ENCODE data around the gene BLTP3A. TPM values are rescaled to one million over a fixed set of nuclear protein-coding genes. Genes with fewer than 3 reads are reported as not detected.
"Not testable (repeated sequence)": the region's sequence is repeated elsewhere in the genome, so short reads cannot be mapped to it uniquely, and the experiment has no call there.

The BLTP3A gene
- total and polyA plus RNA-seq, 10 of the 15 experiments (the other 5 are each of a cell fraction or from before 2014, with no cell fraction given): 2.7 to 16.7 (median 9.9) TPM

DNA sequence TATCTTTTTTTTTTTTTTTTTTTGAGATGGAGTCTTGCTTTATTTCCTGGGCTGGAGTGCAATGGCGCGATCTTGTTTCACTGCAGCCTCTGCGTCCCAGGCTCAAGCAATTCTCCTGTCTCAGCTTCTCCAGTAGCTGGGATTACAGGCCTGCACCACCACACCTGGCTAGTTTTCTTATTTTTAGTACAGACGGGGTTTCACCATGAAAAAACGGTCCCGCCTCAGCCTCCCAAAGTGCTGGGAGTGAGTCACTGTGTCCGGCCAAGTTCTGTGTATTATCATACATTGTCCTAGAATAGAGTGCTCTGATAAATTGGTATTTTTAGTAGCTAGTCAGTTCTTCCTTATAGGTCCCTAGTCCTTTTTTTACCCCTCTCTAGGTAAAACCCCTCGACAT lies 31.8 kb upstream of the BLTP3A start (continued):
- no peak for TF ChIP-seq MYC (IDR thresholded peaks at IDR 0.05; ENCODE audit: insufficient read depth, insufficient read length, insufficient replicate concordance, low read length, severe bottlenecking)
- no peak for TF ChIP-seq FOS (IDR thresholded peaks at IDR 0.05; ENCODE audit: borderline replicate concordance, extremely low read depth, insufficient read length)
- TF ChIP-seq KAT2A (conservative IDR thresholded peaks at IDR 0.05; ENCODE audit: control insufficient read depth, low read depth, low read length): no peak
- TF ChIP-seq ZNF24 (IDR thresholded peaks at IDR 0.05): no peak

DNA sequence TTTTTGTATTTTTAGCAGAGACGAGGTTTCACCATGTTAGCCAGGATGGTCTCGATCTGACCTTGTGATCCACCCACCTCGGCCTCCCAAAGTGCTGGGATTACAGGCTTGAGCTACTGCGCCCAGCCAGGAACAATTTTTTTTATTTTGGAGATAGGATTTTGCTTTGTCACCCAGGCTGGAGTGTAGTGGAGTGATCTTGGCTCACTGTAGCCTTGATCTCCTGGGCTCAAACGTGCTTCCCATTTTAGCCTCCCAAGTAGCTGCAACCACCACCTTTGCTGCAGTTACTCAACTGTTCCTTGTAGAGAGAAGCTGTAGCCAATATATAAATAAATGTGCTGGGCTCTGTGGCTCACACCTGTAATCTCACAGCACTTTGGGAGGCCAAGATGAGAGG lies 30.2 kb upstream of the BLTP3A start:
- H3K4me1 ChIP-seq (ENCODE audit: control insufficient read depth, insufficient read depth, low read length); in situ Hi-C loops (cut with MboI); H4K20me1 ChIP-seq (ENCODE audit: control insufficient read depth, insufficient read depth); H3K27ac ChIP-seq (ENCODE audit: control insufficient read depth, insufficient read depth); H3K9ac ChIP-seq (ENCODE audit: control insufficient read depth, insufficient read depth, low read length); H3K9me3 ChIP-seq (replicated peaks; ENCODE audit: control insufficient read depth, insufficient read depth, low read length); H3K4me2 ChIP-seq (ENCODE audit: control insufficient read depth, insufficient read depth); SMC1A ChIA-PET (ENCODE audit: uncharacterized antibody, unreplicated experiment); intact Hi-C loops (cut with micrococcal nuclease; ENCODE audit: unreplicated experiment); H3K4me3 ChIP-seq; DNase-seq (ENCODE audit: low read depth, low spot score); FAIRE-seq; BruUV-seq (replicated peaks); H2AFZ ChIP-seq (ENCODE audit: control insufficient read depth, low read depth, low read length); H3K27me3 ChIP-seq (replicated peaks in 1 of 2; ENCODE audit: control insufficient read depth in 2 of 2, insufficient read depth in 2 of 2, low read length in 1 of 2); ATAC-seq: not testable (repeated sequence)
- ChIA-PET POLR2A (interaction anchor here (0.6 to 0.7 kb wide), 2 partner anchors 13 to 27 kb away, joined by 3 to 4 read pairs; no protein-coding TSS in a partner anchor), RAD21 (ENCODE audit: unreplicated experiment) (interaction anchor here (0.7 kb wide), 1 partner anchor 297 kb away, joined by 4 read pairs; no protein-coding TSS in a partner anchor), CTCF (interaction anchor here (1.0 kb wide), 1 partner anchor 30 kb away, joined by 3 read pairs; the partner anchor contains the start of gene BLTP3A)
- H3K79me2 ChIP-seq (ENCODE audit: control insufficient read depth, insufficient read depth, low read length): peaks cover 37% of the 10 kb centered on the region
- 98% methylated on average over 5 of the region's 5 CpGs for WGBS (ENCODE audit: insufficient coverage, insufficient replicate concordance, low lambda C conversion rate, missing lambda C conversion rate)
- peaks cover 5 to 13% of the 10 kb centered on the region in 2 experiments; a peak in 3 of 4 replicates for H3K36me3 ChIP-seq (ENCODE audit: control insufficient read depth in 2 of 2, insufficient read depth in 2 of 2, low read length in 1 of 2)

DNA sequence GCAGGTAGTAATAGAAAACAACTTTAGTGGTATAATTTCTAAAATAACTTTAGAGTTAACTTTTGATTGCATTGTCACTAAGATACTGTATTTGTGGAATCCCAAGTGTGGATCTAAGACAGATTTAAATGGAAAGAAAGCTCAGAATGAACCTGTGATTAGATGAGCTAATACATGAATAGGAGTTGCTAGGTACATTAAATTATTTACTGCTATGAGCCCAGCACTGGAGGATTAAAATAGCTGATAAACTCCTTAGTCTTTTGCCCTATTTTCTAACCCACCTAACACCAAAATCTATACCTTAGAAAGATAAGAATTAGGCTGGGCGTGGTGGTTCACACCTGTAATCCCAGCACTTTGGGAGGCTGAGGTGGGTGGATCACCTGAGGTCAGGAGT lies 23.7 kb upstream of the BLTP3A start:
- Histone ChIP-seq H3K36me3 (ENCODE audit: control insufficient read depth in 2 of 2, insufficient read depth in 2 of 2, low read length in 1 of 2) (peaks cover 7 to 32% of the 10 kb centered on the region in 2 experiments), H3K4me2 (ENCODE audit: control insufficient read depth, insufficient read depth) (no peak overlapping the region), H3K9me3 (replicated peaks; ENCODE audit: control insufficient read depth, insufficient read depth, low read length) (no peaks in the 10 kb centered on the region), H2AFZ (ENCODE audit: control insufficient read depth, low read depth, low read length) (no peak overlapping the region), H3K27ac (ENCODE audit: control insufficient read depth, insufficient read depth) (no peak overlapping the region), H3K79me2 (ENCODE audit: control insufficient read depth, insufficient read depth, low read length) (peaks cover 2% of the 10 kb centered on the region; the same call in 1 of the 2 replicates), H4K20me1 (ENCODE audit: control insufficient read depth, insufficient read depth) (no peaks in the 10 kb centered on the region), H3K27me3 (replicated peaks in 1 of 2; ENCODE audit: control insufficient read depth in 2 of 2, insufficient read depth in 2 of 2, low read length in 1 of 2) (no peaks in the 10 kb centered on the region), H3K9ac (ENCODE audit: control insufficient read depth, insufficient read depth, low read length) (no peak overlapping the region), H3K4me1 (ENCODE audit: control insufficient read depth, insufficient read depth, low read length) (no peaks in the 10 kb centered on the region), H3K4me3 (no peak overlapping the region)
- in situ Hi-C loops (cut with MboI) (no loop called here), intact Hi-C loops (cut with micrococcal nuclease; ENCODE audit: unreplicated experiment) (no loop called here)
- ChIA-PET POLR2A (interaction anchor here (0.7 kb wide), 1 partner anchor 150 kb away, joined by 3 read pairs; no protein-coding TSS in a partner anchor), SMC1A (ENCODE audit: uncharacterized antibody, unreplicated experiment) (interaction anchor here (1.3 kb wide), 1 partner anchor 61 kb away, joined by 3 read pairs; no protein-coding TSS in a partner anchor), RAD21 (ENCODE audit: unreplicated experiment) (no interaction called here), CTCF (interaction anchor here (1.3 to 1.5 kb wide), 2 partner anchors 13 to 130 kb away, joined by 3 to 4 read pairs; no protein-coding TSS in a partner anchor)
- ATAC-seq (no peak), FAIRE-seq (no peak), DNase-seq (ENCODE audit: low read depth, low spot score) (no peak)
- BruUV-seq (replicated peaks): no TSS peak
- 100% methylated on average over 1 of the region's 1 CpG for WGBS (ENCODE audit: insufficient coverage, insufficient replicate concordance, low lambda C conversion rate, missing lambda C conversion rate)
- no peak for TF ChIP-seq NFYA (IDR thresholded peaks at IDR 0.05; ENCODE audit: borderline replicate concordance, low read depth, low read length)
- no peak for TF ChIP-seq IRF4 (IDR thresholded peaks at IDR 0.05; ENCODE audit: low read depth, low read length)
- no peak for TF ChIP-seq ZNF207 (IDR thresholded peaks at IDR 0.05; ENCODE audit: borderline replicate concordance)
- no peak for TF ChIP-seq YBX1 (IDR thresholded peaks at IDR 0.05)
- no peak for TF ChIP-seq ZNF217 (IDR thresholded peaks at IDR 0.05)
- no peak for TF ChIP-seq RELA (IDR thresholded peaks at IDR 0.05; ENCODE audit: borderline replicate concordance, partially characterized antibody)
- no peak for TF ChIP-seq ZNF622 (IDR thresholded peaks at IDR 0.05)
- TF ChIP-seq SRF (IDR thresholded peaks at IDR 0.05; ENCODE audit: low read depth in 2 of 2, low read length in 2 of 2): no peak
- TF ChIP-seq SP1 (IDR thresholded peaks at IDR 0.05; ENCODE audit: low read depth, low read length): no peak
- TF ChIP-seq SIN3A (IDR thresholded peaks at IDR 0.05; ENCODE audit: low read depth, low read length): no peak
- no peak for TF ChIP-seq CBFB (IDR thresholded peaks at IDR 0.05; ENCODE audit: low read depth)
- TF ChIP-seq, protein P1, sequence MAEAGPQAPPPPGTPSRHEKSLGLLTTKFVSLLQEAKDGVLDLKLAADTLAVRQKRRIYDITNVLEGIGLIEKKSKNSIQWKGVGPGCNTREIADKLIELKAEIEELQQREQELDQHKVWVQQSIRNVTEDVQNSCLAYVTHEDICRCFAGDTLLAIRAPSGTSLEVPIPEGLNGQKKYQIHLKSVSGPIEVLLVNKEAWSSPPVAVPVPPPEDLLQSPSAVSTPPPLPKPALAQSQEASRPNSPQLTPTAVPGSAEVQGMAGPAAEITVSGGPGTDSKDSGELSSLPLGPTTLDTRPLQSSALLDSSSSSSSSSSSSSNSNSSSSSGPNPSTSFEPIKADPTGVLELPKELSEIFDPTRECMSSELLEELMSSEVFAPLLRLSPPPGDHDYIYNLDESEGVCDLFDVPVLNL (IDR thresholded peaks at IDR 0.05; ENCODE audit: low read depth, low read length): no peak

Measured in GM12878 (cell line).